HG03342 (cell line): ENCODE data around the gene CUTC.
A peak's percentile ranks its signal among the peaks of the same experiment; 100 is the strongest.
"Not testable (repeated sequence)": the region's sequence is repeated elsewhere in the genome, so short reads cannot be mapped to it uniquely, and the experiment has no call there.

Source experiments
- ATAC-seq: cut with Tn5 transposase; IDR thresholded peaks from one replicate; pipeline ENCODE4 v1.9.1; 2021; ENCODE audit warnings: mild to moderate bottlenecking, moderate library complexity; ENCODE audit not compliant: unreplicated experiment

CUTC gene

DNA sequence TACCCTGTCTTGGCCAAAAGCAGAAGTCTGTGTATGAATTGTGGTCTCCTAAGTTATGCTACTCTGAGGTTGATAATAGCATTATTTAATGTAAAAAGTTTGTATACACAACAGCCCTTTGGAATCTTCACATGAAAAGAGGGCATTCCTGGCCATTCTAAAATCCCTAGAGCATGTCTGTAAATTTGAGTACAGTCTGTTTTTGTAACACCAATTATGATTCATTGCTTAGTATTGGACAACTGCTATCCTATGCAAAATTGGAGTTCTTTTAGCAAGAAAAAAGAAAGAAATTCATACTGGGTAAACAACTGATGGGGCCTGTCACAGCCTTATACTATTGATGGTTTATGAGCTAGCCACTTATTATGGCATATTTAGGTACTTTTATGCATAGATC lies 10.2 kb downstream of the CUTC start:
- ATAC-seq = no peak

DNA sequence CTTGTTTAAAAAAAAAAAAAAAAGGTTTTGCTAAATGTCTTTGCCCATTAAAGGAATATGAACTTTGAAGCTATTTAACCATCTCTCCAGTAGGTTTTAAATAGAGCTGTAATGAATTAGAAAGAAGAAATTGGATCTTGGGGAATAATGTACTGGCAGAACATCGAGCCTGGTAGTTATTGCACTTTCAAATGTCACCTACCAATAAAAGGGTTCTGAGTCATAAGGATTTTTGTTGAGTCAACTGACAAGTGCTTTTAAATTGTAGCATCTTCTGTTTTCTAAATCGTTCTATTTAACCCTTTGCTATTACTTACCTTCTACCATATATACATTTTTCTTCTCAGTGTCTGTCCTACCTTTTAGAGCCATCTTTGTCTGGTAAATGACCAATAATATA lies 10.7 kb downstream of the CUTC start:
- no peak for ATAC-seq

DNA sequence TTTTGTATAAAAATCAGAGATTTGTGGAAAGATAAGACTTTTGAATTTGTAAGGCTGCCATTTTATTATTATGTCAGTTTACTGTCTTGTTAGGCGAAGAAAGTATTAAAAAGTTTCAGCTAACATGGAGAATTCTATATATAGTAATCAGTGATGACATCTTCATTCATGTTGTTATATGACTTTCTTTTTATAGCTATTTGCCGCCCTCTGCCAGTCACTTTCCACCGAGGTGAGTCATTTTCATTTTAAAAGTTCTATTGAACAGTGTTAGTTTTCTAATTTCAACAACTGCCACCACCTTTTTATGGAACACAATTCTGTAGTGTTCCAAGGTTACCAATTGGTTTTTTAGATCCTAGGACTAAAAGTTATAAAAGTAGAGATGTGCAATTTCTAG lies 11.8 kb downstream of the CUTC start:
- ATAC-seq = no peak

DNA sequence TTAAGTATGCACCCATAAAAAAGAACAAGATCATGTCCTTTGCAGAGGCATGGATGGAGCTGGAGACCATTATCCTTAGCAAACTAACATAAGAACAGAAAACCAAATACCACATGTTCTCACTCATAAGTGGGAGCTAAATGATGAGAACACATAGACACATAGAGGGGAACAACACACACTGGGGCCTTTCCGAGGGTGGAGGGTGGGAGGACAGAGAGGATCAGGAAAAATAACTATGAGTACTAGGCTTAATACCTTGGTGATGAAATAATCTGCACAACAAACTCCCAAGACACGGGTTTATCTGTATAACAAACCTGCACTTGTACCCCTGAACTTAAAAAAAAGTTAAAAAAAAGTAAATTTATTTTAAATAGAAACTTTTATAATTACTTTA lies 14.1 kb downstream of the CUTC start:
- ATAC-seq = not testable (repeated sequence)

DNA sequence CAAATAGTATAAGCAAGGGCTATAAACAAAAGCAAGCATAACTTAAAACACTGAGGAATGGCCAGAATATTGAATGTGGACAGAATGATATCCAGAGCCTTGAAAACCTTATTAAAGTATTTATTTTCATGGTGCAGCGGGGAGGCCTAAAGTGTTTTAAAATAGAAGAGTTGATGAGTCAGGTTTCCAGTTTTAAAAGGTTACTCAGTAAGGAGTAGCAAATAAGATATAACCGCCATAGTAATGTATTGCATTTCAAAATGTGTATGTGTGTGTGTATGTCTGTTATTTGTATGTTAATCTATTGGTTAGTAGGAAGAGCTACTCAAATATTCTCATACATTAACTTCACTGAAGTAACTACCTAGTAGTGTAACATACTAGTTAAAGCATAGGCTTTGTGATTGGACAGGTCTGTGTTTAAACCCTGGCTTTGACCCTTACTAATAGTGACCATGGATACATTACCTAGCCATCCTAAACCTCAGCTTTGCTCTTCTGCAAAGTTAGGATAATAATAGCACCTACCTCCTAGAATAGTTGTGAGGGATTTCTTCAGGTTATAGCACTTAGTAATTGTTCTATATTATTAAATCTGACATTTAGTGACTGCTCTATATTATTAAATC lies 16.9 kb downstream of the CUTC start:
- ATAC-seq = no peak

DNA sequence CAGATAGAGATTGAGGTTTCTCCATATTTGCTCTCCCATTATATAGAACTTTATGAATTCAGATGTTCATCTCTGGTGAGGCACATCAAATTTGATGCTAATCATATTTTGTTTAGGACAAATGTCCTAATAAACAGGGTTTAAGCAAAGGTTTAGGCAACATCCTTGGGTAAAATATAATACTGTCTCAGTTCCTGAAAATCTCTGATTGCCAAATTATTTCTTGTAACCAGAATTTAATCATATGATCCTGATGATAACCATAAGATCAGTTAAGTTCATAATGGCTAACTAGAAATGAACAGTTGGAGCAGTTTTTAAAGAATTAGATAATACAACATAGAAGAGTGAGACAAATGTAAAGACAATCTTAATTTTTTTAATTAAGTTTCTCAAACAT lies 18.6 kb downstream of the CUTC start:
- ATAC-seq = no peak

DNA sequence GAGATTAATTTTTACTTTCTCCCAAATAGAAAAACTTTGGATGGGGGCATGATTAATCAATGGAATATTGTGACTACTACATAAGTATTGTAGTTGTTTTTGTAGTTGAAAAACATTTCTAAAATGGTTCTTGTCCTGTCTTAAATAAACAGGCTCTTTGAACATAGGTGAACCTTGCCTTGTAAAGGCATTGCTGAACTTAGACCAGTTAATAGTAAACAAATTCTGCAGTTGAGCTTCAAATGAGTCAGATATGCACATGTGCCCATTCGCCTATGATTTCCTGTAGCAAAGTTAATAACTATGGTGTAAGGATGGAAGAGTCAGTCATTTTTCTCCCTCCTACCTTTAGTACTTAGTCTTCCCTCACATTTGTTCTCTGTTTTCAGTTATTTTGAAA lies 22.6 kb downstream of the CUTC start:
- no peak for ATAC-seq

DNA sequence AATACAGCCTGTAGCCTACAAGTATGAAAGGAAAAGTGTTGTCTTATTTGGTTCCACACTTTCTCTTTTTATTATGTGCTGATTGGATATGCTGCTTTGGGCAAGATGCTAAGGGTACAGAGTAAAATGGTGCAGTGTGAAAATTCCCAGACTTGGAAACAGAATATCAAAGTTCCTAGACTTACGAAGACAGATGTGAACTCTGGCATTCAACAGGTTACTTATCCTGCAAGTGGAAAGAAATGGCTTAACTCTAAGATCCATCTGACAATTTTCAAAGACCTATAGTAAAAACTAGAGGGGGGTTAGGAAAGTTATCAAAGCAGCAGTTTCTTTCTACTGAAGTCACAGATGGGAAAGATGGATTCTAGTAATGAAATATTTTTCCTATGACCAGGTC lies 24.1 kb downstream of the CUTC start:
- ATAC-seq = no peak

DNA sequence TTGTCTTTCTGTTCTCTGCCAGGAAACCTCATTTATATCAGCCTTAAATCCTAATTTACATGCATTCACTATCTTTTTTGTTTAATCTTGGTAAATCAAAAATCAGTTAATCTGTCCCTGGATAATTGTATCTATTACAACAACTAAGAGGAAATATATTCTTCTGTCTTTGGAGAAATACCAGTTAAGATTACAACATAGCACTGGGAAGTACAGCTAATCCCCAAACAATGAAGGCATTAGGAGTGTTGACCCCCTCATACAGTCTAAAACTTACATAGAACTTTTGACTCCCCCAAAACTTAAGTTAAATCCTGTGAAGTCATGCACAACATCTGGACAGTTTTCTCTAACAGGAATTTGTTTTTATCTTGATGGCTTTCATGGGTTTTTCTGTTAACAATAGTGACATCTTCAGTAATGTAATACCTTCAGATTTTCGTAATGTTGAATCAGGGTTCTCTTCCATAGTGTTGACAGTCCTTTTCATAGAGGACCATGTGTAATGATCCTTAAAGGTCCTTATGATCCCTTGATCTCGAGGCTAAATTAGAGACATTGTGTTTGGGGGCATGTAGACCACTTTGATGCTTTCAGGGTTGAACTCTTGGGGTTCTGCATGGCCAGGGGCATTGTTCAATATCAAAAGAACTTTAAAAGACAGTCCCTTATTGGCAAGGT lies 26.3 kb downstream of the CUTC start:
- no peak for ATAC-seq

DNA sequence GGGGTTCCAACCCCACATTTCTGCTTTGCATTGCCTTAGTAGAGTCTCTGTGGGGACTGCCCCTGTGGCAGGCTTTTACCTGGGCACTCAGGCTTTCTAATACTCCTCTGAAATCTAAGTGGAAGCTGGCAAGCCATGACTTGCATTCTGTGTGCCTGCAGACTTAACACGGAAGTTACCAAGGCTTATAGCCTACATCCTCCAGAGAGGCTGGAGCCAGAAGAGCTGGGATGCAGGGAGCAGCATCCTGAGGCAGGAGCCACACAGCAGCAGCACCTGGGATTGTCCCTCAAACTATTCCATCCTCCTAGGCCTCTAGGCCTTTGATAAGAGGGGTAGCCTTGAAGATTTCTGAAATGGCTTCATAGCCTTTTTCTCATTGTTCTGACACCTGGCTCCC lies 28.3 kb downstream of the CUTC start:
- ATAC-seq = no peak

DNA sequence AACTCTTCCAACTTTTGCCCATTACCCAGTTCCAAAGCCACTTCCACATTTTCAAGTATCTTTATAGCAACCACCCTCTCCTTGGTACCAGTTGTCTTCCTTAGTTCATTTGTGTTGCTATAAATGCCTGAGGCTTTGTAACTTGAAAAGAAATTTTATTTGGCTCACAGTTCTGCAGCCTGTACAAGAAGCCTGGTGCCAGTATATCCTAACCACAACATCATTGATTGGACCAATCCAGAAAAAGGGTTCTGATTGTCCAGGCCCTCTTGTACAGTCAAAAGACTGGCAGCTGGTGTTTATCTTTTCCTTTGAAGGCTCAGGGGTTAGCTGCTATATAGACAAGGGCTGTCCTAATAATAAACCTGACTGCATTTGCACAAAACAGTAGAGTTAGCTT lies 29.3 kb downstream of the CUTC start:
- ATAC-seq = no peak

DNA sequence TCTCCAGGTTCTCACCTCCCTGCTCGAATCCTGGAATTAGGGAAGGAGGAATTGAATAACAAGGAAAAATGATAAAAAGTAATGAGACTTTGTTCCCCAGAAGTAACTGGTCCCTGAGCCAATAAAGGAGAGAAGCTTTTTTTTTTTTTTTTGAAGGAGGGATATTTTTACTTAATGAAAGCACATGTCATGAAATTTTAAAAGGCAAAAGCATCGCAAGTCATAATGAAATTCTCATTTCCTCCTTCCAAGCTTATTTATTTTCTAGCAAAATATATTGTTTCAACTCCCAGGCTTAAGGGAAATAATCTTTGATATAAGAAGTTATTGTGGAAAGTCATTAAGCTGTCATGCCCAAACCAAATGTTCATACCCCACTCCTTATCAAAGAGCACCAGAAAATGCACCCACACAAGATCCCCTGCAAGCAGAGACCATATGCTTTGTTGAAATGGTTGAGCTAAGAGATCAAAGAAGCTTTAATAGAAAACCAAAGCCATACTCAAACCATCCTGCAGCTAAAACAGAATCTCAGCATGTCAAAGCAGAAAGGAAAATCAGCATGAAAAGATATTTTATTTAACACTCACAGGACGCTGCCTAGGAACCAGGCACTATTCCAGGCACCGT lies 33.8 kb downstream of the CUTC start:
- ATAC-seq = no peak

DNA sequence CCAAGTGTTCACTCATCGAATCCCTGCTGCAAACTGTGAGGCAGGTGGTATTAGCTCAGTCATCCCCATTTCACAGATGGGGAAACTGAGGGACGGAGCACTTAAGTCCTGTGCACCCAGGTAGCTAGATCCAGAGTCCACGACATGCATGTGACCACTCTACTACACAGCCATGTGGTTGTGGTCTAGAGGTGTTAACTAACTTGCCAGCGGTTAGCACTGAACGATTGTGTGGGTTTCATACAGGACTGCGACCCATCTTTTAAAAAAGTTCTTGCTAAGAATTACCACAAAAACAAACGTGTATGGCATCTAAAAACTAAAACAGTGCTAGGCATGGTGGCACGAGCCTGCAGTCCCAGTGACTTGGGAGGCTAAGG lies 34.3 kb downstream of the CUTC start:
- ATAC-seq = peak; percentile 77

DNA sequence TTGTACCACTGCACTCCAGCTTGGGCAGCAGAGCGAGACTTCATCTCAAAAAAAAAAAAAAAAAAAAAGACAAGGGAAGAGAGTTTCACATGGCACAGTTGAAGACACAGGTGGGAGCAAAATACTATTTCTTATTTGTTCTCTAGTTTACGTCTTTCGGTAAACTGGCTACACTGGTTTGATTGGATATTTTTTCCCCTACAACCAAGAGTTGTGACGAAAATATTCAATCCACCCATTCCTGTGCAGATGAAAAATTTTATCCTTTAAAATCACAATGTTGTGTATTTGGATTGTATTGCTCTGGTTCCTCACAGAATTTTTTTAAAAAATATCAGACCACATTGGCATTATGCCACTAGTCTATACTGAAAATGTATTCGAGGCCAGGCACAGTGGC lies 35.9 kb downstream of the CUTC start:
- no peak for ATAC-seq

DNA sequence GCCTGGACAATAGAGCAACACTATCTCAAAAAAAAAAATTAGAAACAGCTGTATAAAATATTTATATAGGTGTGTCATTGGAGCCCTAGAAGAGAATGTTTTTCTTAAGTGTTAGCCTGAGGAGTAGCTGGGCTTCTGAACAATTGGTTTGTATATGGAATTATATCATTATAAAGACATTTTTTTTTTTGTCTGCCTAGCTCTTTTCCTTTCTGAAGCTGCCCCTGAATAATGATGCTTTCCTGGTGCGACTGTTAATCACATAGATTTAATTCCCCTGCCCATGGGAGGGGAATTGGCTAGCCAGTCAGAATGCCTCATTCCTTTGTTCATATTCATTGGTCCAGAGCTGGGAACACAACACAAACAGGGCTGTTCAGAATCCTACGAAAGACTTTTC lies 36.5 kb downstream of the CUTC start:
- ATAC-seq = no peak

DNA sequence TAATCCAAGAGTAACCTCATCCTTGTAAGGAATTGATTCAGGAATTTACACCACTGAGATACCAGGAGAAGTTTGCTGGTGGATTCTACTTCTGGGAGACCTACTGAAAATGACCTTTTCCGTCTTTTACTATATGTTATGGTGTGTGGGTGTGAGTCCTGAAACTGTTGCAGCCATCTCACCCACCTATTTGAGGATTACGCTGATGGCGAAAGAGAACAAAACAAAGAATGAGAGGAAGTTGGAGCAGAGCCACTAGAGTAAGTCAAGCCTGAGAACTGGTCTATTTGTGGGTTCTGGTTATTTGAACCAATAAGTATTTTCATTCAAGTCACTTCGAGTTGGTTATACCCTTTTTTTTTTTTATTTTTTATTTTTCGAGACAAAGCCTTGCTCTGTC lies 37.7 kb downstream of the CUTC start:
- ATAC-seq = no peak

DNA sequence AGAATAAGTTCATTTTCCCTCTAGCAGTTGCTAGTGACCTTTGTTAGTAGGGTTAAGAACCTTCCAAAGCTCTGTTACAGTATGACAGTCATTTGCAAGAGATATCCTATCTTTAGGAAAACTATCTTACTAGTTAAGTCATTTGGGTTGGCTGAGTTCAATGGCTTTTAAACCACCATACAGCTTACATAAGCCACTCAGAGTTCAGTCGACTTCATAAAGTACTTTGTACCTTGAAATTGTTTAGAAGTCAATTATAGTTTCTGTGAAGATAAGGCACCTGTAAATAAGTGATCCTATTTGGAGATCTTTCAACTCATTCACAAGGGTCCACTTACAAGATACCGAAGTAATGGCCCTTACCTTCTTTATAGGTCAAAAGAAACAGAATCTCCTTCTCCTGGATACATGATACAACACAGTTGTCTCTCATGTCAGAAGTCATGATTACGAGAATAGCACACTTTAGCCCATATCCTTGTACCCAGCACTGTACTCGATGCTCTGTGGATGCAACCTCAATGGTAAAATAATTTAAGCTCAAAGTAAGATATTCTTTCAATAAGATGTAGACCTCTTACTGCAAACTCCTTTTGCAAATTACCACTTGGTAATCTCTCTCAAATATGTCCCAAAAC lies 38.5 kb downstream of the CUTC start:
- no peak for ATAC-seq

DNA sequence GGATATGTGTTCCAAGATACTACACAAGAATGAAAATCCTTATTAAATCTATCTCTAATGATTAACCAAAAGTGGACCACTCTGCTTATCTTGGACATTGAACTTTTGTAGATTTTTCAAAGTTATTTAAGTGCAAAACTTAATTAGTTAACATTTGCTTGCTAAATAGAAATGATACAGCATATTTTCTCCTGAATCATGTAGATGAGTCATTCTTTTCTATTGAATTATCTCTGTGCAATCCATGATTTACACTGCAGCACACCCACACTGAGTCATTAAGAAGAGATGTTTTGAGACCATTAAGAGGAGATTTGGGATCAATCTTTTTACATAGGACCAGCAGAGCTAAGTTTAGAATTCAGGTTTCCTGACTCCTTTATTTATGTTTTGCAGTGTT lies 43.8 kb downstream of the CUTC start:
- no peak for ATAC-seq

DNA sequence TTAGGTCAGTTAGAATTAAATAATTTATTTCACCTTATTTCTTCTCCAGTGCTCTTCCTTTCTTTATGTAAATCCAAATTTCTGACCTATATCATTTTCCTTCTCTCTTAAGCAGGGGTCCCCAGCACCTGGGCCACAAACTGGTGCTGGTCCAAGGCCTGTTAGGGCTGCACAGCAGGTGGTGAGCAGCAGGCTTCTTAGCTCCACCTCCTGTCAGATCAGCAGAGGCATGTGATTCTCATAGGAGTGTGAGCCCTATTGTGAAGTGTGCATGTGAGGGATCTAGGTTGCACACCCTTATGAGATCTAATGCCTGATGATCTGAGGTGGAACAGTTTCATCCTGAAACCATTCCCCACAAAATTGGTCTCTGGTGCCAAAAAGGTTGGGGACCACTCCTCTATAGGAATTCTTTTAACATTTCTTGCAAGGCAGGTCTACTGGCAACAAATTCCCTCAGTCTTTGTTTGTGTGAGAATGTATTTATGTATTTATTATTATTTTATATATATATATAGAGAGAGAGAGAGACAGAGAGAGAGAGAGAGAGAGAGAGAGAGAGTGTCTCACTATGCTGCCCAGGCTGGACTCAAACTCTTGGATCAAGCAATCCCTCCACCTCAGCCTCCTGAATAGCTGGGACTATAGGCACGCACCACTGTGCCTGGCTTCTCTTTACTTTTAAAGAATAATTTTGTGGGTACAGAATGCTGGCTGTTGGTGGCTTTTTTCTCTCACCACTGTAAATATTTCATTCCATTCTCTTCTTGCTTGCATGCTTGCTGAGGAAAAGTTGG lies 46.1 kb downstream of the CUTC start:
- no peak for ATAC-seq

DNA sequence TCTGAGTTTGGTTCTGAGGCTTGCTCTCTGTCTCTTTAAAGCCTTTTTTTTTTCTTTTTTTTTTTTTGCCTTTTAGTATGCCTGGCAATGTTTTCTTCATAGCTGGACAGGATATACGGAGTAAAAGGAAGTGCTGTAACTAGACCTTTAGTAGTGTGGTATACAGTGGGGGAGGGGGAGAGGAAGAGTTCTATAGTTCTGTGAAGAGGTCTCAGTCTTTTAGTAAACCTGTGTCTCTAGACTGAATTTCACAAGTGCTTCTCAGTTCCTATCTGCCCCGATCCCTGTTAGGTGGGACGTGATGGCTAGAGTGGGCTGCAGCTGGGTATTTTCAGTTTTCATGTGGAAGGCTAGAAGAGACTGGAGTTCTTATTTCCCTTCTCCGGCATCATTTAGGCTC lies 47.3 kb downstream of the CUTC start:
- ATAC-seq = no peak

DNA sequence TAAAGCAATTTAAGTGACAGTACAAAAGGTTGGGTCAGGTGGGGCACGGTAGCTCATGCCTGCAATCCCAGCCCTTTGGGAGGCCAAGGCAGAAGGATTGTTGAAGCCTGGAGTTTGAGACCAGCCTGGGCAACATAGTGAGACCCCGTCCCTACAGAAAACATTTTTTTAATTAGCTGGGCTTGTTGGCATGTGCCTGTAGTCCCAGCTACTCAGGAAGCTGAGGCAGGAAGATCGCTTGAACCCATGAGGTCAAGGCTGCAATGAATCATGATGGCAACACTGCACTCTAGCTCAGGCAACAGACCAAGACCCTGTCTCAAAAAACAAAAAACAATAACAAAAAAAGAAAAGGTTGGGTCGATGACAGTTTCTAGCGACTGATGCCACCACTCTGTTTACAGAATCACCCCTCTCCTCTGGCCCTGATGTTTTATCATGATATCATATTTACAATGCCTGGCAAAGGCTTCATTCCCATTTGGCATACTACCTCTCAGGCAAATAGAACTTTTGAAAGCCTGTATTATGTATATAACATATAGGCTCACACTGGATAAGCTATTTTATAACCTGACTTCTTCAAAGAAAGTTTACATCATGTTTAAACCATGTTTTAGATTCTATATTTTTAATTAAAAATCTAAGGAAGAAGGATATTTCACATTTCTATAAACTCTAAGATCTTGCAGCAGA lies 49.8 kb downstream of the CUTC start:
- no peak for ATAC-seq
